Retinal pigment epithelial cell (primary cell): ENCODE data around the gene FOXD2.

Experiments
- DNase-seq: peaks from one replicate; pipeline ENCODE4 v3.0.0-alpha.2; 2010; ENCODE audit warnings: low read depth
- H3K4me3 ChIP-seq: 2 replicates; pipeline ENCODE4 v1.5.1; 2011; ENCODE audit warnings: mild to moderate bottlenecking, low read length, control low read depth, moderate library complexity
- CTCF ChIP-seq: conservative IDR thresholded peaks from 2 replicates; pipeline ENCODE4 v1.5.1; 2011; ENCODE audit warnings: low read depth, low read length, control low read depth, inconsistent platforms

FOXD2 gene

DNA sequence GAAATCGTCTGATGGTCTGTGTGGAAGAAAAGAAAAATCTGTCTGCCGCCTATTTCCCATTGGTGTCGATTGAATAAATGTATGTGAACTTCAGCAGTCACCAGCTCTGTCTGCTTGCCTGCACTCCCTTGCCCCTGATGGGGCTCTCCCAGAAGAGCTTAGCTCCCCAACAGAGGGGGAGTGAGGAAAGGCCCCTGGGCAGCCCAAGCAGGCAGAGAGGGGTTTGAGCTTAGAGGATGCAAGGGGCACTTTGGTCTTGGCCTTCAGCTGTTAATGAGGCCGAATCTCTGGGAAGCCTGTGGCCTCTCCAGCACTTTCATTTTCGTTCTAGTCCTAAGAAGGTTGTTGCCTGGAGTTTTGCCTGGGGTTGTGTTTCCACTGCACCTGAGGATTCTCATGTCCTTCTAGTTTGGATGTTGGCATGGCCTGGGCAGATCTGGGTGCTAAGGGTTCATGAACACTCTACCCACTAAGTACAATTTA lies 2.8 kb downstream of the FOXD2 start:
- no peak overlapping the region for H3K4me3 ChIP-seq
- TF ChIP-seq CTCF = no peak
- no peak for DNase-seq

GRCh38 chr1:47441450-47442106 lies 3.7 kb downstream of the FOXD2 start:
- TF ChIP-seq CTCF = no peak

DNA sequence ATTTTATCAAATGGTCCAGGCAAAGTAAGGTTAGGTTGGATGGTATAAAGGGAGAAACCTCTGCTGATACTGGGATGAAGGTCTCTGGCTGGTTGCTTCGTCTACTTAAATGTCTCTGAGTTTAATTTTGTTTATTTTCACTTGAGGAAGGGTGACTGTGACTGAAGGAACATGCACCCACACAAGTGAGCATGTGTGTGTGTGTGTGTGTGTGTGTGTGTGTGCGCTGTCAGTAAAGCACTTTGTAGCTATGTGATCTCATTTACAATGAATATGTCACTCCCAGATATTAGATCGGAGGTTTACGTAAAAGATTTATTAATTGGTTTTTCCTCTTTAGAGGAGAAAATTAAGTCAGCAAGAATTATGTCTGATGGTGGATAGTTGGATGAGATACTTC lies 4.4 kb downstream of the FOXD2 start:
- DNase-seq = no peak
- TF ChIP-seq CTCF = no peak
- no peak overlapping the region for H3K4me3 ChIP-seq

More at GRCh38 chr1:47441450-47442106, 3.7 kb downstream of the FOXD2 start:
- no peak overlapping the region for H3K4me3 ChIP-seq
- no peak for DNase-seq

- no peak for DNase-seq
- no peak for TF ChIP-seq CTCF
- H3K4me3 ChIP-seq = no peak overlapping the region
Measured at GRCh38 chr1:47442842-47443529, 5.1 kb downstream of the FOXD2 start.

- no peak for TF ChIP-seq CTCF
- no peak overlapping the region for H3K4me3 ChIP-seq
- DNase-seq = no peak
Measured at GRCh38 chr1:47443530-47444296, 5.9 kb downstream of the FOXD2 start.

DNA sequence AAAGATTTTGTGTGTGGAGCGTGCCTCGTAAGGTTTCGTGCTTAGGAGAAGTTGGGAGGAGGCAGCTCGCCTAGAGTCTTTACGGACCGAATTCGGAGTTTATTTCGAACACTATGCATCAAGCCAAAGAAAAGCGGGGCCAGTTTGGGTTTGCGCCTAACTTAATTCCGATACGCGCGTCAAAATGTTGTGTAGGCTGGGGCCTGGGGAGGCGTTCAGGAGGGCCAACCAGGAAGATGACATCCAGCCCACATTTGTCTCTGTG lies 6.4 kb downstream of the FOXD2 start:
- no peak for DNase-seq
- no peak overlapping the region for H3K4me3 ChIP-seq
- no peak for TF ChIP-seq CTCF
